NCI-H187 (cell line): ENCODE measurements around the gene ITIH3.

ENCODE experiments used
- DNase-seq, 2 experiments: peaks; one replicate each; lab custom pipeline; 2025; lab: John Stamatoyannopoulos, UW

Gene ITIH3

GRCh38 chr3:52793702-52794611 is 639 bp upstream of the ITIH3 start:
- no peak for DNase-seq

- no peak for DNase-seq
Observed at GRCh38 chr3:52795298-52795900, 803 bp downstream of the ITIH3 start.

GRCh38 chr3:52796411-52796810 is 1.8 kb downstream of the ITIH3 start:
- no peak for DNase-seq

- no peak for DNase-seq
Observed at GRCh38 chr3:52798376-52798977, 3.9 kb downstream of the ITIH3 start.

GRCh38 chr3:52798978-52799476 is 4.4 kb downstream of the ITIH3 start:
- no peak for DNase-seq

GRCh38 chr3:52800079-52800478 is 5.5 kb downstream of the ITIH3 start:
- DNase-seq, result no peak

GRCh38 chr3:52801839-52802238 is 7.2 kb downstream of the ITIH3 start:
- DNase-seq, result no peak

- DNase-seq, result no peak
Observed at GRCh38 chr3:52805270-52806039, 10.9 kb downstream of the ITIH3 start.

GRCh38 chr3:52809149-52809548 is 14.6 kb downstream of the ITIH3 start:
- no peak for DNase-seq

- no peak for DNase-seq
Observed at GRCh38 chr3:52809662-52810377, 15.2 kb downstream of the ITIH3 start.

- no peak for DNase-seq
Observed at GRCh38 chr3:52810923-52811322, 16.3 kb downstream of the ITIH3 start.

GRCh38 chr3:52811452-52812011 is 16.9 kb downstream of the ITIH3 start:
- DNase-seq, result no peak

GRCh38 chr3:52813810-52814209 is 19.2 kb downstream of the ITIH3 start:
- DNase-seq, result no peak

GRCh38 chr3:52816199-52816598 is 21.6 kb downstream of the ITIH3 start:
- no peak for DNase-seq

- no peak for DNase-seq
Observed at GRCh38 chr3:52816654-52817053, 22.1 kb downstream of the ITIH3 start.

GRCh38 chr3:52817221-52817620 is 22.6 kb downstream of the ITIH3 start:
- no peak for DNase-seq

GRCh38 chr3:52817860-52818259 is 23.3 kb downstream of the ITIH3 start:
- DNase-seq, result no peak

- DNase-seq, result no peak
Observed at GRCh38 chr3:52819936-52820335, 25.3 kb downstream of the ITIH3 start.

- no peak for DNase-seq
Observed at GRCh38 chr3:52820736-52821135, 26.1 kb downstream of the ITIH3 start.

- DNase-seq, result no peak
Observed at GRCh38 chr3:52822363-52822762, 27.8 kb downstream of the ITIH3 start.

GRCh38 chr3:52824037-52824436 is 29.4 kb downstream of the ITIH3 start:
- no peak for DNase-seq
